ENCODE data around the gene VPS13A.

DNA sequence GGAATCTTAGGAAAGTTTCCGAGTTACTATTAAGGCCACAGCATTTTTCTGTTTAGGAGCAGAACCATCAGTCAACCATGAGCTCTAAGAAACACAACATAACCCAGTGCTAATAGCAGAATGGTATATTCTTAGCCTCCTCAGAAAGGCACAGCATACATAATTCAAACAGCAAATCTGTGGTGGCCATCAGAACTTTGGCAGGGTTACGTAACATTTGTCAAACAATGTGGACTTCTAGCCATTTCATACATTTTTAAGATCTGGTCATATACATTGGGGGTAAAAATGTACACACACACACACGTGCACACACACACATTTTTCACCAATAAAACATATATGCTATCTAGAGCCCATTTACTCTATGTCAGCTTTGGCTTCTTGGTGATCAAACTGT is 245.6 kb downstream of the VPS13A start:
- TF ChIP-seq POLR2A (IDR thresholded peaks at IDR 0.05): no peak
- TF ChIP-seq, protein P1, sequence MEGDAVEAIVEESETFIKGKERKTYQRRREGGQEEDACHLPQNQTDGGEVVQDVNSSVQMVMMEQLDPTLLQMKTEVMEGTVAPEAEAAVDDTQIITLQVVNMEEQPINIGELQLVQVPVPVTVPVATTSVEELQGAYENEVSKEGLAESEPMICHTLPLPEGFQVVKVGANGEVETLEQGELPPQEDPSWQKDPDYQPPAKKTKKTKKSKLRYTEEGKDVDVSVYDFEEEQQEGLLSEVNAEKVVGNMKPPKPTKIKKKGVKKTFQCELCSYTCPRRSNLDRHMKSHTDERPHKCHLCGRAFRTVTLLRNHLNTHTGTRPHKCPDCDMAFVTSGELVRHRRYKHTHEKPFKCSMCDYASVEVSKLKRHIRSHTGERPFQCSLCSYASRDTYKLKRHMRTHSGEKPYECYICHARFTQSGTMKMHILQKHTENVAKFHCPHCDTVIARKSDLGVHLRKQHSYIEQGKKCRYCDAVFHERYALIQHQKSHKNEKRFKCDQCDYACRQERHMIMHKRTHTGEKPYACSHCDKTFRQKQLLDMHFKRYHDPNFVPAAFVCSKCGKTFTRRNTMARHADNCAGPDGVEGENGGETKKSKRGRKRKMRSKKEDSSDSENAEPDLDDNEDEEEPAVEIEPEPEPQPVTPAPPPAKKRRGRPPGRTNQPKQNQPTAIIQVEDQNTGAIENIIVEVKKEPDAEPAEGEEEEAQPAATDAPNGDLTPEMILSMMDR (IDR thresholded peaks at IDR 0.05): no peak
